SK-N-MC (cell line): ENCODE results near the gene TAOK1.

Experiments
- EZH2 ChIP-seq: fragments of 200-600 bp; sonication (generic); IDR thresholded peaks from one replicate; pipeline ENCODE4 v1.6.1; 2017; ENCODE audit warnings: antibody characterized with exemption
- POLR2AphosphoS5 ChIP-seq: IDR thresholded peaks from 2 replicates; pipeline ENCODE4 v1.6.1; 2012; ENCODE audit warnings: mild to moderate bottlenecking, low read depth, low read length, borderline replicate concordance

DNA sequence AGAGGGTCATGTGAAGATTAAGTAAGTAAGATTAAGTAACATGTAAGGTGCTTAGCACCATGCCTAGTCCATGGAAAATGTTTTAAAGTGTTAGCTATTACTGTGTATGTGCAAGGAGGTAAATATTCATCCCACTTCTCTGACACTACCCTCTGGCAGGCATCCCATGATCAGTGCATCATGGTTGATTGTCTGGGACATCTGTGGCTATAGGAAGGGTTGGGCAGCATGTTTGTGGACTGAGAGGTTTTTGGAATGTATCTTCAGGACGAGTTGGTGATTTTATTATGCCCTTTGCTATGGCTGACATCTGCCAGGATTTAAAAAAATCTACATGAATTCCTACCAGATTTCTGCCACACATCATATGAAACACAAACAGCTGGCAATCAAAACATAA, 6.5 kb upstream of the TAOK1 start:
- no peak for TF ChIP-seq POLR2AphosphoS5
- no peak for TF ChIP-seq EZH2
